ENCODE data around the gene ZFR. TPM values are rescaled to one million over a fixed set of nuclear protein-coding genes. Genes with fewer than 3 reads are reported as not detected.

ZFR gene
- total and polyA plus RNA-seq, 7 donors, result 31.7 to 76.5 (median 67.2) TPM

DNA sequence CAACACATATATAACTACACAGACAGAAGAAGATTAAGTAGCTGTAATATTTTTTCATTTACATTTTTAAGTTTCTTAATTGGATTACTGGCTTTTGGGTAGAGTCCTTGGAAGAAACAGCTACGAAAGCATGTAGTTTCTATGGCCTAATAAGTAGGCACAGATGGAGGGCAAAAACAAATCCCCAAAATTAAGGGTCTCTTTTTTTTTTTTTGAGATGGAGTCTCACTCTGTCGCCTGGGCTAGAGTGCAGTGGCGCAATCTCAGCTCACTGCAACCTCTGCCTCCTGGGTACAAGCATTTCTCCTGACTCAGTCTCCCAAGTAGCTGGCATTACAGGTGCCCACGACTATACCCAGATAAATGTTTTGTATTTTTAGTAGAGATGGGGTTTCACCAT, 104.7 kb downstream of the ZFR start:
- no peaks in the 10 kb centered on the region for H3K27me3 ChIP-seq (ENCODE audit: insufficient read depth in 3 of 3, low read length in 2 of 3)
- no peaks in the 10 kb centered on the region for H3K4me1 ChIP-seq
- no peak overlapping the region for H3K27ac ChIP-seq
- intact Hi-C loops (cut with DNase I), result no loop called here
- 77 to 88% (median 88%) methylated on average over 4 of the region's 4 CpGs for WGBS, 3 donors
- no peak overlapping the region for H3K4me3 ChIP-seq
- no peaks in the 10 kb centered on the region for H3K36me3 ChIP-seq (ENCODE audit: insufficient read depth in 1 of 2, low read depth in 1 of 2)
- DNase-seq, result no peak
- TF ChIP-seq, protein P1, sequence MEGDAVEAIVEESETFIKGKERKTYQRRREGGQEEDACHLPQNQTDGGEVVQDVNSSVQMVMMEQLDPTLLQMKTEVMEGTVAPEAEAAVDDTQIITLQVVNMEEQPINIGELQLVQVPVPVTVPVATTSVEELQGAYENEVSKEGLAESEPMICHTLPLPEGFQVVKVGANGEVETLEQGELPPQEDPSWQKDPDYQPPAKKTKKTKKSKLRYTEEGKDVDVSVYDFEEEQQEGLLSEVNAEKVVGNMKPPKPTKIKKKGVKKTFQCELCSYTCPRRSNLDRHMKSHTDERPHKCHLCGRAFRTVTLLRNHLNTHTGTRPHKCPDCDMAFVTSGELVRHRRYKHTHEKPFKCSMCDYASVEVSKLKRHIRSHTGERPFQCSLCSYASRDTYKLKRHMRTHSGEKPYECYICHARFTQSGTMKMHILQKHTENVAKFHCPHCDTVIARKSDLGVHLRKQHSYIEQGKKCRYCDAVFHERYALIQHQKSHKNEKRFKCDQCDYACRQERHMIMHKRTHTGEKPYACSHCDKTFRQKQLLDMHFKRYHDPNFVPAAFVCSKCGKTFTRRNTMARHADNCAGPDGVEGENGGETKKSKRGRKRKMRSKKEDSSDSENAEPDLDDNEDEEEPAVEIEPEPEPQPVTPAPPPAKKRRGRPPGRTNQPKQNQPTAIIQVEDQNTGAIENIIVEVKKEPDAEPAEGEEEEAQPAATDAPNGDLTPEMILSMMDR (IDR thresholded peaks at IDR 0.05), result no peak
- H3K9me3 ChIP-seq, result peaks cover 17% of the 10 kb centered on the region
- no peak for ATAC-seq

- TF ChIP-seq, protein P1 (IDR thresholded peaks at IDR 0.05), result no peak
- intact Hi-C loops (cut with DNase I), result no loop called here
Measured at GRCh38 chr5:32339198-32339597, 105.3 kb downstream of the ZFR start.

GRCh38 chr5:32332966-32333365, 111.6 kb downstream of the ZFR start:
- TF ChIP-seq, protein P1 (IDR thresholded peaks at IDR 0.05), result no peak
- no peaks in the 10 kb centered on the region for H3K27me3 ChIP-seq (ENCODE audit: insufficient read depth in 3 of 3, low read length in 2 of 3)
- intact Hi-C loops (cut with DNase I), result no loop called here

More at GRCh38 chr5:32339198-32339597, 105.3 kb downstream of the ZFR start:
- no peaks in the 10 kb centered on the region for H3K27me3 ChIP-seq (ENCODE audit: insufficient read depth in 3 of 3, low read length in 2 of 3)
- H3K36me3 ChIP-seq (ENCODE audit: insufficient read depth in 1 of 2, low read depth in 1 of 2), result no peaks in the 10 kb centered on the region
- H3K9me3 ChIP-seq, result peaks cover 17% of the 10 kb centered on the region
- whole genome bisulfite sequencing, 3 donors, result 67 to 75% (median 73%) methylated on average over 2 of the region's 2 CpGs
- H3K4me1 ChIP-seq, result no peaks in the 10 kb centered on the region
- DNase-seq (no peak), ATAC-seq (no peak)
- H3K27ac ChIP-seq, result no peak overlapping the region
- H3K4me3 ChIP-seq, result no peak overlapping the region

DNA sequence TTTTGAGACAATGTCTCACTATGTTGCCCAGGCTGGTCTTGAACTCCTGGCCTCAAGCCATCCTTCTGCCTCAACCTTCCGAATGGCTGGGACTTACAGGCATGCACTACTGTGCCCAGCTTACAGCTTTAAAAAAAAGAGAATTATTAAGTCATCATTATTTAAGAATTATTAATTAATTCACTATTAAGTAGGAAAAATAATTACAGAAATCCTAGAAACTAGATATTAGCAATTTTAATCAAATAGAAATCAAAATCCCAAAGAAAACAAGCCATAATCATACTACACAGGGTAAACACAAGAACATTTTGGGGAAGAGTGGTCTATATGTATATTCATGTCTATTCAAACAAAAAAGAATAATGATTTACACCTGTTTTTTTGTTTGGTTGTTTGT, 112.2 kb downstream of the ZFR start:
- TF ChIP-seq, protein P1 (IDR thresholded peaks at IDR 0.05), result no peak
- WGBS, 3 donors, result 92 to 97% (median 93%) methylated on average over 1 of the region's 1 CpG
- ATAC-seq (no peak), DNase-seq (no peak)
- Histone ChIP-seq H3K4me1 (no peaks in the 10 kb centered on the region), H3K27ac (no peak overlapping the region), H3K9me3 (no peaks in the 10 kb centered on the region), H3K27me3 (ENCODE audit: insufficient read depth in 3 of 3, low read length in 2 of 3) (no peaks in the 10 kb centered on the region), H3K36me3 (ENCODE audit: insufficient read depth in 1 of 2, low read depth in 1 of 2) (no peaks in the 10 kb centered on the region), H3K4me3 (no peak overlapping the region)
- intact Hi-C loops (cut with DNase I), result no loop called here

More at GRCh38 chr5:32332966-32333365, 111.6 kb downstream of the ZFR start:
- Histone ChIP-seq H3K4me1 (no peaks in the 10 kb centered on the region), H3K36me3 (ENCODE audit: insufficient read depth in 1 of 2, low read depth in 1 of 2) (no peaks in the 10 kb centered on the region), H3K27ac (no peak overlapping the region), H3K9me3 (no peaks in the 10 kb centered on the region), H3K4me3 (no peak overlapping the region)
- no peak for ATAC-seq
- DNase-seq, result no peak
- WGBS, 3 donors, result 95 to 96% (median 96%) methylated on average over 10 of the region's 10 CpGs

DNA sequence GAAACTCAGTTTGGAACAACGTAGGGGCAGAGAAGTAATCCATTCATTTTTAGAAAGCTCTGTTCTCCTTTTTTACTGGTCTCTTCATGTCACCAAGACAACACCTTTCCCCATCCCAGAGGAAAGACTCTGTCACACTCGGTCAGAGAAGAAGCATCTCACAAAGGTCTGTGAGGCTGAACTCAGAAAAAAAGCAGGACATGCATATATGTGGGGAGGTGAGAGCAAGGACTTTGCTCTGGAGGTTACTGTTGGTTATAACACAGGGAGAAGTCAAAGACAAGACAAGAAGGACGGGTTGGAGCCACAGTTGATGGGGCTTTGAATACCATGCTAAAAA, 112.6 kb downstream of the ZFR start:
- ATAC-seq (no peak), DNase-seq (no peak)
- Histone ChIP-seq H3K4me3 (no peak overlapping the region), H3K9me3 (no peaks in the 10 kb centered on the region), H3K36me3 (ENCODE audit: insufficient read depth in 1 of 2, low read depth in 1 of 2) (no peaks in the 10 kb centered on the region), H3K27ac (no peak overlapping the region), H3K27me3 (ENCODE audit: insufficient read depth in 3 of 3, low read length in 2 of 3) (no peaks in the 10 kb centered on the region), H3K4me1 (no peaks in the 10 kb centered on the region)
- intact Hi-C loops (cut with DNase I), result no loop called here
- TF ChIP-seq, protein P1 (IDR thresholded peaks at IDR 0.05), result no peak
- 59 to 64% (median 63%) methylated on average over 3 of the region's 3 CpGs for WGBS, 3 donors

Data from psoas muscle (tissue), 8 donors.